Transverse colon (tissue), 4 donors: ENCODE measurements around the gene CXorf58. TPM values are rescaled to one million over a fixed set of nuclear protein-coding genes. Genes with fewer than 3 reads are reported as not detected.

Experiments used
- DNase-seq: peaks from one replicate; pipeline ENCODE4 v3.0.0-alpha.2; 2019
- H3K27ac ChIP-seq, 4 donors: fragments of 200-600 bp; sonication (generic); 2 replicates each; pipeline ENCODE4 v1.5.1; 2016 to 2018; ENCODE audit warnings: inconsistent platforms in 4 of 4
- H3K27me3 ChIP-seq: fragments of 200-600 bp; sonication (generic); 2 replicates; pipeline ENCODE4 v1.5.1; 2017; ENCODE audit warnings: inconsistent platforms
- H3K36me3 ChIP-seq, 4 donors: fragments of 200-600 bp; sonication (generic); 2 replicates each; pipeline ENCODE4 v1.5.1; 2017 to 2019; ENCODE audit warnings: inconsistent platforms in 4 of 4
- H3K4me1 ChIP-seq, 4 donors: fragments of 200-600 bp; sonication (generic); 2 replicates each; pipeline ENCODE4 v1.5.1; 2017 to 2020; ENCODE audit warnings: inconsistent platforms in 4 of 4
- H3K4me3 ChIP-seq, 4 donors: fragments of 200-600 bp; sonication (generic); 1 replicate in 1 of 4; 2 replicates in 3 of 4; pipeline versions ENCODE4 v1.5.1 to v1.6.1; 2017 to 2019; ENCODE audit warnings: inconsistent platforms in 4 of 4
- H3K9me3 ChIP-seq, 2 donors: fragments of 200-600 bp; sonication (generic); 2 replicates each; pipeline ENCODE4 v1.5.1; 2017 to 2019; ENCODE audit warnings: inconsistent platforms in 2 of 2
- CTCF ChIP-seq, 5 experiments: fragments of 200-600 bp in 3 of 5; fragments of 450-650 bp in 2 of 5; sonication (generic) in 3 of 5; IDR thresholded peaks; 1 replicate in 2 of 5; 2 replicates in 3 of 5; pipeline ENCODE4 v1.5.1; 2016 to 2017; ENCODE audit warnings: antibody characterized with exemption in 5 of 5, inconsistent platforms in 3 of 5, mild to moderate bottlenecking in 2 of 5, moderate library complexity in 1 of 5
- EP300 ChIP-seq: sonication (generic); formaldehyde crosslinking; IDR thresholded peaks from one replicate; pipeline ENCODE4 v1.6.1; 2017; ENCODE audit warnings: antibody characterized with exemption, low read depth
- POLR2A ChIP-seq: fragments of 450-650 bp; IDR thresholded peaks from one replicate; pipeline ENCODE4 v1.6.1; 2016; ENCODE audit warnings: antibody characterized with exemption, mild to moderate bottlenecking, moderate library complexity
- POLR2AphosphoS5 ChIP-seq, 3 donors: sonication (generic); formaldehyde crosslinking; IDR thresholded peaks; one replicate each; pipeline ENCODE4 v1.6.1; 2016; ENCODE audit warnings: antibody characterized with exemption in 3 of 3
- WGBS, 2 donors: methylation state at CpG; one replicate each; pipeline ENCODE4 v1.1.5; 2018; ENCODE audit warnings: low coverage in 1 of 2; 5-methylcytosine and 5-hydroxymethylcytosine counted together
- in situ Hi-C, 4 donors: fragments of 200-750 bp; cut with MboI; loops; one replicate each; pipeline versions ENCODE4 v1.15.0 to v1.15.1; 2017; ENCODE audit warnings: low sequenced_read_pairs in 3 of 4, low pct_ligation_motif_present in 1 of 4, low pct_unique_long_range_greater_than_20kb in 1 of 4
- intact Hi-C: fragments of 100-400 bp; cut with DNase I; formaldehyde crosslinking; loops from one replicate; pipeline ENCODE4 v1.15.1; 2023; ENCODE audit warnings: low total_unique reads
- total RNA-seq, 4 donors: library from RNA; depleted of rRNA; stranded (reverse); fragments of >200 nt; gene quantifications; one replicate each; pipeline ENCODE4 v1.1.0, GENCODE V29; 2016

Gene CXorf58
- total RNA-seq, 4 donors from 2014 or later = 0.27 TPM; not detected in 3

- 59 to 83% methylated on average over 2 of the region's 2 CpGs for WGBS, 2 donors
- TF ChIP-seq POLR2A (no peak), CTCF (IDR thresholded peaks at IDR 0.05) (no peak), POLR2AphosphoS5 (IDR thresholded peaks at IDR 0.05) (no peak), EP300 (no peak)
- Histone ChIP-seq H3K27me3 (no peaks in the 10 kb centered on the region), H3K36me3 (no peaks in the 10 kb centered on the region), H3K4me1 (peaks cover 3 to 24% (median 7%) of the 10 kb centered on the region in 4 donors), H3K9me3 (no peaks in the 10 kb centered on the region), H3K27ac (no peak overlapping the region), H3K4me3 (no peak overlapping the region)
- intact Hi-C loops = no loop called here
- in situ Hi-C loops = loop anchor here in 1 of 4 donors (25.0 kb wide), 1 partner anchor 110 kb away; the partner anchor contains the start of gene SAT1
- DNase-seq = no peak
These were observed 10.8 kb upstream of the CXorf58 start for GRCh38 chrX:23896981-23897380.

DNA sequence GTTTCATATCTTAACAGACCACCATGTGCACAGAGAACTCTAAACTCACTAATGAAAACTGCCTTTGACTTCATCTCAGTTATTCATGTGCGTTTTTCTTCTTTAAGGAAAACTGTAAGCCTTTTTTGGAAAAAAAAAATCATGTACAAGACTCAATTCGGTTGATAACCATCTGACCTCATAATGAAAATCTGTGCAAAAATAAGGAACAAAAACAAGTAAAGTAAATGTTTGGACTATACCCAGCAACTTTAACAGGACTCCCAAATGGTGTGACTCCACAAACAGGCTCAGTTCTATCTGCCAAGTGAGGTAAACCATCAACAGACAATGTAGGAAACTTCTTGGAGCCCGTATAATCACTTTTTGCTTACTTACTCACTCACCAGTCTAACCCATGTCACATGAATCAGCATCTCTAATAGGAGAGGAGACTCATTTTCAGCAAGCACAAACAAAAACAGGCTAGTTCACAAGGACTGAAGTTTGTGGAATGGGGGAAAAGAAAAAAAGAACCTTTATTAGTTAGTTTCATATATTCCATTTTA, 9.3 kb upstream of the CXorf58 start:
- WGBS, 2 donors = 65 to 80% methylated on average over 1 to 3 of the region's 3 CpGs

GRCh38 chrX:23900220-23900797, 7.5 kb upstream of the CXorf58 start:
- in situ Hi-C loops (loop anchor here (5.0 to 25.0 kb wide), 9 partner anchors 116 to 213 kb away; partner anchors contain the start of genes KLHL15 (in 2 of the 4), SAT1 (in 2 of the 4) and EIF2S3 (in 1 of the 4)), intact Hi-C loops (loop anchor here (10.0 kb wide), 1 partner anchor 206 kb away; no protein-coding TSS in a partner anchor)
- H3K4me3 ChIP-seq = no peak overlapping the region
- TF ChIP-seq EP300 (no peak), CTCF (IDR thresholded peaks at IDR 0.05) (no peak), POLR2A (no peak), POLR2AphosphoS5 (IDR thresholded peaks at IDR 0.05) (no peak)
- DNase-seq = no peak
- WGBS, 2 donors = 75 to 84% methylated on average over 2 to 12 of the region's 12 CpGs
- H3K4me1 ChIP-seq = peaks cover 7 to 26% (median 11%) of the 10 kb centered on the region in 4 donors
- H3K27me3 ChIP-seq = no peaks in the 10 kb centered on the region
- peak overlapping the region; percentile 13 to 82 (median 72) for H3K27ac ChIP-seq
- no peaks in the 10 kb centered on the region for H3K36me3 ChIP-seq
- no peaks in the 10 kb centered on the region for H3K9me3 ChIP-seq

More for the DNA sequence above, 9.3 kb upstream of the CXorf58 start:
- in situ Hi-C loops = loop anchor here in 1 of 4 donors (25.0 kb wide), 1 partner anchor 111 kb away; the partner anchor contains the start of gene SAT1
- Histone ChIP-seq H3K27me3 (no peaks in the 10 kb centered on the region), H3K27ac (peak overlapping the region in 1 of 4 donors; percentile 17), H3K4me3 (no peak overlapping the region), H3K9me3 (no peaks in the 10 kb centered on the region), H3K4me1 (peaks cover 7 to 29% (median 11%) of the 10 kb centered on the region in 4 donors), H3K36me3 (no peaks in the 10 kb centered on the region)
- TF ChIP-seq POLR2A = no peak
- TF ChIP-seq POLR2AphosphoS5 (IDR thresholded peaks at IDR 0.05) = no peak
- TF ChIP-seq CTCF (IDR thresholded peaks at IDR 0.05) = no peak
- TF ChIP-seq EP300 = no peak
- DNase-seq = no peak
- intact Hi-C loops = no loop called here

GRCh38 chrX:23901060-23901459, 6.7 kb upstream of the CXorf58 start:
- Histone ChIP-seq H3K27ac (peak overlapping the region; percentile 70 to 82 (median 72)), H3K9me3 (no peaks in the 10 kb centered on the region), H3K4me3 (no peak overlapping the region), H3K27me3 (no peaks in the 10 kb centered on the region), H3K36me3 (no peaks in the 10 kb centered on the region), H3K4me1 (peaks cover 7 to 26% (median 11%) of the 10 kb centered on the region in 4 donors)
- no peak for DNase-seq
- intact Hi-C loops (loop anchor here (10.0 kb wide), 1 partner anchor 206 kb away; no protein-coding TSS in a partner anchor), in situ Hi-C loops (loop anchor here (5.0 to 25.0 kb wide), 9 partner anchors 116 to 214 kb away; partner anchors contain the start of genes KLHL15 (in 2 of the 4), SAT1 (in 2 of the 4) and EIF2S3 (in 1 of the 4))
- 78 to 86% methylated on average over 2 to 3 of the region's 3 CpGs for WGBS, 2 donors
- no peak for TF ChIP-seq POLR2AphosphoS5 (IDR thresholded peaks at IDR 0.05)
- TF ChIP-seq EP300 = no peak
- TF ChIP-seq POLR2A = no peak
- TF ChIP-seq CTCF (IDR thresholded peaks at IDR 0.05) = no peak
